ENCODE data around the gene NKD2.

Gene NKD2

GRCh38 chr5:1086137-1086536 lies 77.5 kb downstream of the NKD2 start:
- TF ChIP-seq, protein P1, sequence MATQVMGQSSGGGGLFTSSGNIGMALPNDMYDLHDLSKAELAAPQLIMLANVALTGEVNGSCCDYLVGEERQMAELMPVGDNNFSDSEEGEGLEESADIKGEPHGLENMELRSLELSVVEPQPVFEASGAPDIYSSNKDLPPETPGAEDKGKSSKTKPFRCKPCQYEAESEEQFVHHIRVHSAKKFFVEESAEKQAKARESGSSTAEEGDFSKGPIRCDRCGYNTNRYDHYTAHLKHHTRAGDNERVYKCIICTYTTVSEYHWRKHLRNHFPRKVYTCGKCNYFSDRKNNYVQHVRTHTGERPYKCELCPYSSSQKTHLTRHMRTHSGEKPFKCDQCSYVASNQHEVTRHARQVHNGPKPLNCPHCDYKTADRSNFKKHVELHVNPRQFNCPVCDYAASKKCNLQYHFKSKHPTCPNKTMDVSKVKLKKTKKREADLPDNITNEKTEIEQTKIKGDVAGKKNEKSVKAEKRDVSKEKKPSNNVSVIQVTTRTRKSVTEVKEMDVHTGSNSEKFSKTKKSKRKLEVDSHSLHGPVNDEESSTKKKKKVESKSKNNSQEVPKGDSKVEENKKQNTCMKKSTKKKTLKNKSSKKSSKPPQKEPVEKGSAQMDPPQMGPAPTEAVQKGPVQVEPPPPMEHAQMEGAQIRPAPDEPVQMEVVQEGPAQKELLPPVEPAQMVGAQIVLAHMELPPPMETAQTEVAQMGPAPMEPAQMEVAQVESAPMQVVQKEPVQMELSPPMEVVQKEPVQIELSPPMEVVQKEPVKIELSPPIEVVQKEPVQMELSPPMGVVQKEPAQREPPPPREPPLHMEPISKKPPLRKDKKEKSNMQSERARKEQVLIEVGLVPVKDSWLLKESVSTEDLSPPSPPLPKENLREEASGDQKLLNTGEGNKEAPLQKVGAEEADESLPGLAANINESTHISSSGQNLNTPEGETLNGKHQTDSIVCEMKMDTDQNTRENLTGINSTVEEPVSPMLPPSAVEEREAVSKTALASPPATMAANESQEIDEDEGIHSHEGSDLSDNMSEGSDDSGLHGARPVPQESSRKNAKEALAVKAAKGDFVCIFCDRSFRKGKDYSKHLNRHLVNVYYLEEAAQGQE (IDR thresholded peaks at IDR 0.05; ENCODE audit: insufficient read depth in 1 of 2, low read depth in 2 of 2, low read length in 2 of 2): 0 out of 4 replicates have a peak, but pooled peaks of 1 of the 2 experiments have one; percentile 21
- TF ChIP-seq SIN3A (IDR thresholded peaks at IDR 0.05; ENCODE audit: borderline replicate concordance, insufficient read depth, low read length): no peak

GRCh38 chr5:1086871-1087270 lies 78.3 kb downstream of the NKD2 start:
- TF ChIP-seq FOXP2 (optimal IDR thresholded peaks at IDR 0.05; ENCODE audit: borderline replicate concordance, extremely low read depth, extremely low read length, insufficient read depth) (no peak), TAF1 (IDR thresholded peaks at IDR 0.05; ENCODE audit: borderline replicate concordance, insufficient read depth, low read length) (no peak), SIN3A (IDR thresholded peaks at IDR 0.05; ENCODE audit: borderline replicate concordance, insufficient read depth, low read length) (no peak), POLR2AphosphoS5 (IDR thresholded peaks at IDR 0.05; ENCODE audit: low read depth, low read length) (no peak)
- TF ChIP-seq, protein P1 (IDR thresholded peaks at IDR 0.05; ENCODE audit: insufficient read depth in 1 of 2, low read depth in 2 of 2, low read length in 2 of 2): no peak

DNA sequence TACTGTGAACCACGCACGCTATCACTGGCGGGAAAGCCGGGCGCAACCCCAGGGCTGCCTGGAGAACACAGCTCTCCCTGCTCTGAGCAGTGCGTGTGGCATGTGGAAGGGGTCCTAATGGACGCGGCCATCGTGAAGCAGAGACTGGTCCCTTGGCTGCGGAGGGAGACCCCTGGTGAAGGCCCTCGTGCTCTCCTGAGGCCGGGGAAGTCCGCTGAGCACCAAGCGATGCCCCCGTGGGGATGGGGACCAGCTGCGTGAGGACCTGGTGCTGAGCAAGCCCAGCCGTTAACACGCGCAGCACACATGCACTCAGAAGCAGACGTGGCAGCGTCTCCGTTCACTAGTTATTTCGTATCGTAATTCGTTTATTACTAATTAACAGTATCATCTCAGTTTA lies 78.8 kb downstream of the NKD2 start:
- no peak for TF ChIP-seq FOXP2 (optimal IDR thresholded peaks at IDR 0.05; ENCODE audit: borderline replicate concordance, extremely low read depth, extremely low read length, insufficient read depth)
- TF ChIP-seq, protein P1 (IDR thresholded peaks at IDR 0.05; ENCODE audit: insufficient read depth in 1 of 2, low read depth in 2 of 2, low read length in 2 of 2): no peak
- TF ChIP-seq SIN3A (IDR thresholded peaks at IDR 0.05; ENCODE audit: borderline replicate concordance, insufficient read depth, low read length): no peak
- no peak for TF ChIP-seq TAF1 (IDR thresholded peaks at IDR 0.05; ENCODE audit: borderline replicate concordance, insufficient read depth, low read length)
- TF ChIP-seq POLR2AphosphoS5 (IDR thresholded peaks at IDR 0.05; ENCODE audit: low read depth, low read length): no peak

DNA sequence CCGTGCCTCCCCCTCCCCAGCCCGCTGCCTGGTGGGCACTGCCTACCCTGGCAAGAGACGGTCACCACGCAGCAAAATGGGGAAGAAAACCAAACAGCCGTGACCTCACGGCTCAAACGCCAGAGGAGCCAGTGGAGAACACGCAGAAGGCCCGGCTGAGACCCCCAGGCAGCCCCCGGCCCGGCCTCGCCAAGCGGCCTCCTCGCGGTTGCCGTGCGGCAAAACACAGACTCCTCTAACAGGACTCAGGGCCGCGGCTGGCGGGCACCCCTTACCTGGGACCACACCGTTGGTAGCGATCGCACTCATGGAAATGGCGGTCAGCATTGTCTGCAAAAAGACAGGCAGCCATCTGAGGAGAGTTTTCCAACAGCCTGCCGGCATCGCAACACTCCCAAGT lies 79.4 kb downstream of the NKD2 start:
- TF ChIP-seq TAF1 (IDR thresholded peaks at IDR 0.05; ENCODE audit: borderline replicate concordance, insufficient read depth, low read length) (no peak), POLR2AphosphoS5 (IDR thresholded peaks at IDR 0.05; ENCODE audit: low read depth, low read length) (no peak), FOXP2 (optimal IDR thresholded peaks at IDR 0.05; ENCODE audit: borderline replicate concordance, extremely low read depth, extremely low read length, insufficient read depth) (no peak), SIN3A (IDR thresholded peaks at IDR 0.05; ENCODE audit: borderline replicate concordance, insufficient read depth, low read length) (no peak)
- TF ChIP-seq, protein P1 (IDR thresholded peaks at IDR 0.05; ENCODE audit: insufficient read depth in 1 of 2, low read depth in 2 of 2, low read length in 2 of 2): no peak

Data from PFSK-1 (cell line).